Measurements from ENCODE around the gene ARL4C. TPM values are rescaled to one million over a fixed set of nuclear protein-coding genes. Genes with fewer than 3 reads are reported as not detected.
A peak's percentile ranks its signal among the peaks of the same experiment; 100 is the strongest.
"Not testable (repeated sequence)": the region's sequence is repeated elsewhere in the genome, so short reads cannot be mapped to it uniquely, and the experiment has no call there.

ARL4C gene
- total and polyA plus RNA-seq, 10 donors = 12.2 to 148 (median 65.5) TPM

DNA sequence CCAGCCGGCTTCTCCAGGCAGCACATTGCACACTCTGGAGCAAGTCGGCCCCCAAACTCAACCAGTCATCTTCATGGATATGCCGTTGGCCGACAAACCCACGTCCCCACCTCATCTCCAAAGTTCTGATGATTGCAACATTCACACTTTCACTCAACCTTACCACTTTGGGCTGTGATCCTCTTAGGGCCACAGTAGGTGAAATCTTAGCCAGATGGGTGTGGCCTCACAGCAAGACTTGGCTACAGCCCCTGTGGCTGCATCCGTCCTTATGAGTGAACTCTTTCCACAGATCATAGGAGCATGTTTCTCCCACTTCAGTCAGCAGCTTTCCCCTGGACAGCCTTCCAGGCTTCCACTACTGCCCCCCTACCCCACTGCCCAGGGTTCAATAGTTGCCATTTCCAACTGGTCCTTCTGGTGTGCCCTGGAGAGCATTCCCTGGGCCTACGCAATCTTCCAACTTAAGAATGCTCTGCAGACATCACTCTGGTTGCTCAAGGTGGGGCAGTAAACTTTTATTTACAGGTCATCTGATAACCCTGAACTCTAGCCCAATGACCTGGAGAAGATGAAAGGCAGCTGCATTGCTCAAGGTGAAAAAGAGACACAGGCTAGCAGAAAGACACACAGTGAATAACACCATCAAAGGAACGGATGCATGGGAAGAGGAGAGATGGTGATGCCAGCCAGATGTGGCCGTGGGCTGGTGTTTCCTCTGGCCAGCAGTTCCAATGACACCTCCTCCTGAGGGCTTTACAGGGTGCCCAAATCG is 34.5 kb downstream of the ARL4C start:
- intact Hi-C loops (cut with DNase I; ENCODE audit: low total_unique reads) = no loop called here
- peaks cover 0 to 22% (median 2%) of the 10 kb centered on the region in 6 donors for H3K4me1 ChIP-seq
- DNase-seq = no peak
- H3K36me3 ChIP-seq = no peaks in the 10 kb centered on the region
- WGBS, 5 donors = 85 to 93% (median 89%) methylated on average over 10 of the region's 10 CpGs
- H3K9me3 ChIP-seq = peaks cover 0 to 11% (median 0%) of the 10 kb centered on the region in 8 donors
- no peak overlapping the region for H3K4me3 ChIP-seq
- peak overlapping the region in 3 of 8 donors; percentile 70 to 84 (median 77) for H3K27ac ChIP-seq
- H3K27me3 ChIP-seq (replicated peaks in 1 of 7) = no peaks in the 10 kb centered on the region
- TF ChIP-seq POLR2AphosphoS5 (IDR thresholded peaks at IDR 0.05) = no peak
- TF ChIP-seq, protein P1, sequence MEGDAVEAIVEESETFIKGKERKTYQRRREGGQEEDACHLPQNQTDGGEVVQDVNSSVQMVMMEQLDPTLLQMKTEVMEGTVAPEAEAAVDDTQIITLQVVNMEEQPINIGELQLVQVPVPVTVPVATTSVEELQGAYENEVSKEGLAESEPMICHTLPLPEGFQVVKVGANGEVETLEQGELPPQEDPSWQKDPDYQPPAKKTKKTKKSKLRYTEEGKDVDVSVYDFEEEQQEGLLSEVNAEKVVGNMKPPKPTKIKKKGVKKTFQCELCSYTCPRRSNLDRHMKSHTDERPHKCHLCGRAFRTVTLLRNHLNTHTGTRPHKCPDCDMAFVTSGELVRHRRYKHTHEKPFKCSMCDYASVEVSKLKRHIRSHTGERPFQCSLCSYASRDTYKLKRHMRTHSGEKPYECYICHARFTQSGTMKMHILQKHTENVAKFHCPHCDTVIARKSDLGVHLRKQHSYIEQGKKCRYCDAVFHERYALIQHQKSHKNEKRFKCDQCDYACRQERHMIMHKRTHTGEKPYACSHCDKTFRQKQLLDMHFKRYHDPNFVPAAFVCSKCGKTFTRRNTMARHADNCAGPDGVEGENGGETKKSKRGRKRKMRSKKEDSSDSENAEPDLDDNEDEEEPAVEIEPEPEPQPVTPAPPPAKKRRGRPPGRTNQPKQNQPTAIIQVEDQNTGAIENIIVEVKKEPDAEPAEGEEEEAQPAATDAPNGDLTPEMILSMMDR (IDR thresholded peaks at IDR 0.05 in 8 of 11, conservative IDR thresholded peaks at IDR 0.05 in 3 of 11) = no peak
- TF ChIP-seq POLR2A (IDR thresholded peaks at IDR 0.05) = no peak

DNA sequence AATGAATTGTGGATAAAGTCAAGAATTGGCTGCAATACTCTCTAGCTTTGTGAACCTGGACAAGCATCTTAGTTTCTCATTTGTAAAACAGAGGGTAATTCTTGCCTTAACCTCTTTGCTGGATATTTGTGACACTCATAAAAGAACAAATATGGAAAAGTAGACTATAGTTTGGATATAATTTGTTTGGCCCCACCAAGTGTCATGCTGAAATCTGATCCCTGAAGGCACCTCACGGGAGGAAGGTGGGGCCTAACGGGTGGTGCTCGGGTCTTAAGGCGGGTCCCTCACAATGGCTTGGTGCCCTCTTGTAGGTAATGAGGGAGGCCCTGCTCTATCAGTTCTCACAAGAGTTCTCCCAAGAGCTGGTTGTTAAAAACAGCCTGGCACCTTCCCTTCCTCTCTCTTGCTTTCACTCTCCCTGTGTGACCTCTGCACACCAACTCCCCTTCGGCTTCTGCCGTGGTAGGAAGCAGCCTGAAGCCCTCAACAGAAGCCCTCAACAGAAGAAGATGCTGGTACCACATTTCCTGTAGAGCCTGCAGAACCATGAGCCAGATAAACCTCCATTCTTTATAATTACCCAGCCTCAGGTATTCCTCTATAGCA is 37.4 kb downstream of the ARL4C start:
- intact Hi-C loops (cut with DNase I; ENCODE audit: low total_unique reads) = no loop called here
- H3K27ac ChIP-seq = peak overlapping the region in 3 of 8 donors; percentile 31 to 68 (median 54)

DNA sequence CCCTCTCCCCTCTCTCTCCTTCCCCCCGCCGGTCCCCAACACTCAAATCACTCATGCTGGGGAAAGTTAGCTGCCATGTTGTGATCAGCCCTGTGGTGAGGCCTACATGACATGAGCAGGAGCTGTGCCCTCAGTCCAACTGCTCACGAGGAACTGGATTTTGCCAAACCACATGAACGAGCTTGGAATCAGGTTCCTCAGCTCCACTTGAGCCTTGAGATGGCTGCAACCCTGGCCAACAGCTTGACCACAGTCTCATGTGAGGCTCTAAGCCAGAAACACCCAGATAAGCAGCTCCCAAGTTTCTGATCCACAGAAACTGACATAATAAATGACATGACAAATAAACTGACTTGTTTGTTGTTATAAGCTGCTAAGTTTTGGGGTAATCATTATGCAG is 38.4 kb downstream of the ARL4C start:
- no peaks in the 10 kb centered on the region for H3K27me3 ChIP-seq (replicated peaks in 1 of 7)
- H3K27ac ChIP-seq = no peak overlapping the region
- H3K4me1 ChIP-seq = peaks cover 0 to 33% (median 14%) of the 10 kb centered on the region in 6 donors
- TF ChIP-seq POLR2A (IDR thresholded peaks at IDR 0.05) (no peak), POLR2AphosphoS5 (IDR thresholded peaks at IDR 0.05) (no peak)
- TF ChIP-seq, protein P1 (IDR thresholded peaks at IDR 0.05 in 8 of 11, conservative IDR thresholded peaks at IDR 0.05 in 3 of 11) = no peak
- intact Hi-C loops (cut with DNase I; ENCODE audit: low total_unique reads) = no loop called here
- peaks cover 0 to 11% (median 0%) of the 10 kb centered on the region in 8 donors for H3K9me3 ChIP-seq
- DNase-seq = no peak
- H3K36me3 ChIP-seq = no peaks in the 10 kb centered on the region
- 81 to 92% (median 91%) methylated on average over 3 to 4 of the region's 4 CpGs for WGBS, 5 donors
- H3K4me3 ChIP-seq = no peak overlapping the region

More for the DNA sequence above, 37.4 kb downstream of the ARL4C start:
- Histone ChIP-seq H3K4me1 (peaks cover 0 to 28% (median 11%) of the 10 kb centered on the region in 6 donors), H3K4me3 (no peak overlapping the region), H3K36me3 (no peaks in the 10 kb centered on the region), H3K9me3 (peaks cover 0 to 11% (median 0%) of the 10 kb centered on the region in 8 donors), H3K27me3 (replicated peaks in 1 of 7) (no peaks in the 10 kb centered on the region)
- 64 to 85% (median 72%) methylated on average over 6 of the region's 6 CpGs for WGBS, 5 donors
- TF ChIP-seq, protein P1 (IDR thresholded peaks at IDR 0.05 in 8 of 11, conservative IDR thresholded peaks at IDR 0.05 in 3 of 11) = no peak
- TF ChIP-seq POLR2A (IDR thresholded peaks at IDR 0.05) (no peak), POLR2AphosphoS5 (IDR thresholded peaks at IDR 0.05) (no peak)
- DNase-seq = no peak

DNA sequence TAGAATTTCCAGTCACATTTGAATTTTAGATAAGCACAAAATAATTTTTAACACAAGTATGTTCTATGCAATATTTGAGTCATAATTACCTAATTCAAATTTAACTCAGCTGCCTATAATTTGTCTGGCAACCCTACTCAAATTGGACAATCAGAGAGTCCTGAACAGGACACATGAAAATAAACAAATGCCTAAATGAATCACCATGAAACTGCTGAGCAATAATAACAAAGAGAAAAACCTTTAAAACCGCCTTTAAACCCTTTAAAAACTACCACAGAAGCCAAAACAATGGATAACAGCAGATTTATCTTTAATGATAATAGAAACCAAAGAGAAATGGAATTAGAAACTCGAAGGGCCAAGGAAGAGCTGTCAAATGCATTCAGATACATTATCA is 39.5 kb downstream of the ARL4C start:
- Histone ChIP-seq H3K4me1 (peaks cover 0 to 40% (median 14%) of the 10 kb centered on the region in 6 donors), H3K4me3 (no peak overlapping the region), H3K27ac (no peak overlapping the region), H3K9me3 (peaks cover 0 to 11% (median 0%) of the 10 kb centered on the region in 8 donors), H3K36me3 (no peaks in the 10 kb centered on the region), H3K27me3 (replicated peaks in 1 of 7) (no peaks in the 10 kb centered on the region)
- 77 to 88% (median 83%) methylated on average over 2 of the region's 2 CpGs for WGBS, 5 donors
- no peak for DNase-seq
- TF ChIP-seq, protein P1 (IDR thresholded peaks at IDR 0.05 in 8 of 11, conservative IDR thresholded peaks at IDR 0.05 in 3 of 11) = no peak
- TF ChIP-seq POLR2A (IDR thresholded peaks at IDR 0.05) (no peak), POLR2AphosphoS5 (IDR thresholded peaks at IDR 0.05) (no peak)
- intact Hi-C loops (cut with DNase I; ENCODE audit: low total_unique reads) = no loop called here

DNA sequence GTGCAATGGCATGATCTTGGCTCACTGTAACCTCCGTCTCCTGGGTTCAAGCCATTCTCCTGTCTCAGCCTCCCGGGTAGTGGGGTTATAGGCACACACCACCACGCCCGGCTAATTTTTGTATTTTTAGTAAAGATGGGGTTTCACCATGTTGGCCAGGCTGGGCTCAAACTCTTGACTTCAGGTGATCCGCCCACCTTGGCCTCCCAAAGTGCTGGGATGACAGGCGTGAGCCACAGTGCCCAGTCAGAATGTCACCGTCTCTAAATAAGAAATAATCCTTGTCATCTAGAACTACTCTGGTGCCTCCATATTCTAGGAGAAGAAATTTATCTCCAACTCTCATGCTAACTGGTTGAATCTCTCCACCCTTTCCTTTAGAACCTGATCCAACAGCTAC is 41.6 kb downstream of the ARL4C start:
- intact Hi-C loops (cut with DNase I; ENCODE audit: low total_unique reads); DNase-seq; H3K36me3 ChIP-seq; H3K27me3 ChIP-seq (replicated peaks in 1 of 7); H3K4me3 ChIP-seq: not testable (repeated sequence)
- H3K9me3 ChIP-seq = peaks cover 0 to 11% (median 0%) of the 10 kb centered on the region in 8 donors
- 88 to 97% (median 96%) methylated on average over 7 of the region's 7 CpGs for WGBS, 5 donors
- peak overlapping the region in 4 of 8 donors; percentile 57 to 77 (median 64) for H3K27ac ChIP-seq
- H3K4me1 ChIP-seq = peaks cover 0 to 52% (median 17%) of the 10 kb centered on the region in 6 donors

Measured in spleen (tissue), 11 donors.